Hepatic stellate cell (primary cell): ENCODE data around the gene IZUMO1.
"Not testable (repeated sequence)": the region's sequence is repeated elsewhere in the genome, so short reads cannot be mapped to it uniquely, and the experiment has no call there.

Experiments used
- DNase-seq: peaks from one replicate; pipeline ENCODE4 v3.0.0; 2011; ENCODE audit warnings: low spot score

Gene IZUMO1

DNA sequence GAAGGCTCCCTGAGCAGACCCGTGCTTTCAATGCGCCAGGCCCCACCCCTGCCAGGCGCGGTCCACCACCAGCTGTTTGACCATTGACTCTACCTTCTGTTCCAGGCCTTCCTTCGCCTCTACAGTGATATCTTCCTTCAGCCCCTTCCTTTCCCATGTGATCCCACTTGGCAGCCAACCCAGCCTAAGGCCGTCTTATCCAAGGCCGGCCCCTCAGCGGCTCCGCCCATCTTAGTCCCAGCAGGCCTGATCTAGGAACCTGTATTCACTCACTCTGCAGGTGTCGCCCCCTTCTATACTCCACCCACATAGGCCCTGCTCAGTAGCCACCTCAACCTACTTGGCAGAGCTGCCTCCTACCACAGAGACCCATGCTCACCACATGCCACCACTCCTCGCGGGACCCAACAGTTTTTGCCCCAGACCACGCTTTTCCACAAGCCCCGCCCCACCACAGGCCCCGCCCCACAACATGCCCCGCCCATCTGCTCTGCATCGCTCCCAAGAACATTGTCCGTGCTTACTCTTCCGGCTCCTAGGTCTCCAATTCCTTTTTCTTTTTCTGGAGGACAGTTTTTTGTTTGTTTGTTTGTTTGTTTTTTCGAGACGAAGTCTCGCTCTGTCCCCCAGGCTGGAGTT lies 9.2 kb downstream of the IZUMO1 start:
- no peak for DNase-seq

DNA sequence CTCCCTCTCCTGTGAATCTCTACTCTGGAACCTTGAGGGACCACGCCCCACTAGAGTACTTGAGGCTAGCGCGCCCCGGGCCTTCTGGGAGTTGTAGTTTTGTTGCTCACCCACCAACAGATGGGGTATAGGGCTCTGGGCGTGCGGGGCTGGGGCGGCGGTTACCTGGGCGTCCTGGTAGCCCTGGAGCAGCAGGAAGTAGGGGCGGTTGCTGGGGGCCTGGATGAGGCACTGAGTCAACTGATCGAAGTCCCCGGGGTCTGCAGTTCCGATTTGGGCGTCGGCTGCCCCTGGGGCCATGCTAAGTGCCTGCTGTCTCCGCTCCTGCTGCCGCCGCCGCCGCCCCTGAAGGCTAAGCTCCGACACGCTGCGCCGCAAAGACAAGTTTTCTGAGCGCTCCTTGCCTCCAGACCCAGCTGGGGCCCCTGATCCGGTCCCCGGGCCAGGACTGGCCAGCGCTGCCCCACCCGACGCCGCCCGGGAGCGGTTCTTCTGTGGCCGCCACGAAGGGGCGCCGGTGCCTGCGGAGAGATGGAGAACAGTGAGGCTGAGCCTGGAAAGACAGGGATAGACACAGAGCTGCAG lies 11.6 kb downstream of the IZUMO1 start:
- no peak for DNase-seq

DNA sequence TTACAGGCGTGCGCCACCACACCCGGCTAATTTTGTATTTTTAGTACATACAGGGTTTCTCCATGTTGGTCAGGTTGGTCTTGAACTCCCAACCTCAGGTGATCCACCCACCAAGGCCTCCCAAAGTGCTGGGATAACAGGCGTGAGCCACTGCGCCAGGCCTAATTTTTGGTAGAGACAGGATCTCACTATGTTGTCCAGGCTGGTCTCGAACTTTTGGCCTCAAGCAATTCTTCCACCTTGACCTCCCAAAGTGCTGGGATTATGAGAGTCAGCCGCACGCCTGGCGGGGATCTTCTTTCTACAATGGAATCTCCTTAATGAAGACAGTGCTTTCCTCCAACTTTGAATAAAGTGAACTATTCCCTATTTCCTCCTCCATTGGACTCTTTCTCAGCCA lies 12.1 kb downstream of the IZUMO1 start:
- DNase-seq = no peak

DNA sequence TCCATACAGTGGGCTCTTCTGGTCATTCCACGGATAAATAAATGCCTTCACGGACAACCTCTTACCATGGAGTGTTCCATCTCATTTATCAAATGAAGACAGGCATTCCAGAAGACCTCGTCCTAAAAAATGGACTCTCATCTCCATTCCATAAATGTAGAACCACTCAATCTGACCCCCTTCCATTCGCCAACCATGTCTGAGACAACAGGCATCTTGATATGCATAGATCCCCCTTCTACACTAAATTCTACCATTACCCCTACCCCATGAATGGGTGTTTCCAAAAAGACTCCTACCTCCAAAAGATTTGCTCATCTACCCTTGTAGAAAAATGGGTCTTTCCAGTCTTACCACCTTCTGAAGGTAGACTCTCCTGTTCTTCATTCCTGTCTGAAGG lies 15.3 kb downstream of the IZUMO1 start:
- DNase-seq = no peak

DNA sequence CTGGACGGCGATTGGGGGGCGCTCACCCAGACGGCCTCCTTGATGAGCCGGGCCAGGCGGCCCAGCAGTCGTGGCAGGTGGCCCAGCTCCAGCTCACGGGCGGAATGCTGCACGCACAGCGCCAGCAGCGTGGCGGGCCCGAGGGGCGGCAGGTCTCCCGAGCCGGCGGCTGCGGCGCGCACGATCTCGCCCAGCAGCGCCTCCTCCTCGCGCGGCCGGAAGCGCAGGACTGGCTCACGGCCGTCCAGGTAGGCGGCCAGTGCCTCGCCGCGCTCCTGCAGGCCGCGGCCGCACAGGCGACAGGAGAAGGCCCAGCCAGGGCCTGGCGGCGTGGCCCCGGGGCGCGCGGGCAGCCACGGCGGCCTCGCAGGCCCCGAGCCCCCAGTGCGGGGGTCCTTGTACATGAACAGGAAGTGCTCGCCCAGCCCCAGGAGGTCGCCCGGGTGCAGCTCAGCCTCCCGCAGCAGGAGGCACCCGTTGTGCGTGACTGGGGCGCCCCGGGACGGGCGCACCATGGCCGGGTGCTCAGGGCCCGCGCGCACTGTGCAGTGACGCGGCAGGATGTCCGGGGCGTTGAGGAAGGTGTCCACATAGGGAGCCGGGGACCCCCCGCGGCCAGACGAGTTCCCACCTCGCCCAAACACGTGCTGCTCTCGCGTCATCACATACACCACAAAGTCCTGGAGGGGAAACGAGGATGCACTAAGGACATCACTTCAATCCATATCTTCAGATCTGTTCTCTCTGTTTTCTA lies 17.6 kb downstream of the IZUMO1 start:
- DNase-seq = no peak

DNA sequence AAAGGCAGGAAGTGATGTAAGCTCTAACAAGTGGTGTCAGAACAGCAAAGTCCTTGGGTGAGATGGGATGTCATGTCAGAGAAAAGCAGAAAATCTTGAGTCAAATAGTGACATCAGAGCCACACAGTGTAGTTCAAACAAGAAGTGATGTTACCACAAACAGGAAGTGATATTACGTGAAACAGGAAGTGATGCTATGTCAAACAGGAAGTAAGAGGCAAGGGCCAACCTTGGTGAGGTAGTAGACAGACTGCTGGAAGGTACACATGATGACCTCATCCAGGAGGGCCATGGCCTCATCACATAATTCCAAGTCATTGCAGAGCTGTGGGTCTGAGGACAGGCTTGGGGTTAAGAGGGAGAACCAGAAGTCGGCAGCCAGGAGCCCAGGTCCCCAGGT lies 20.2 kb downstream of the IZUMO1 start:
- no peak for DNase-seq

DNA sequence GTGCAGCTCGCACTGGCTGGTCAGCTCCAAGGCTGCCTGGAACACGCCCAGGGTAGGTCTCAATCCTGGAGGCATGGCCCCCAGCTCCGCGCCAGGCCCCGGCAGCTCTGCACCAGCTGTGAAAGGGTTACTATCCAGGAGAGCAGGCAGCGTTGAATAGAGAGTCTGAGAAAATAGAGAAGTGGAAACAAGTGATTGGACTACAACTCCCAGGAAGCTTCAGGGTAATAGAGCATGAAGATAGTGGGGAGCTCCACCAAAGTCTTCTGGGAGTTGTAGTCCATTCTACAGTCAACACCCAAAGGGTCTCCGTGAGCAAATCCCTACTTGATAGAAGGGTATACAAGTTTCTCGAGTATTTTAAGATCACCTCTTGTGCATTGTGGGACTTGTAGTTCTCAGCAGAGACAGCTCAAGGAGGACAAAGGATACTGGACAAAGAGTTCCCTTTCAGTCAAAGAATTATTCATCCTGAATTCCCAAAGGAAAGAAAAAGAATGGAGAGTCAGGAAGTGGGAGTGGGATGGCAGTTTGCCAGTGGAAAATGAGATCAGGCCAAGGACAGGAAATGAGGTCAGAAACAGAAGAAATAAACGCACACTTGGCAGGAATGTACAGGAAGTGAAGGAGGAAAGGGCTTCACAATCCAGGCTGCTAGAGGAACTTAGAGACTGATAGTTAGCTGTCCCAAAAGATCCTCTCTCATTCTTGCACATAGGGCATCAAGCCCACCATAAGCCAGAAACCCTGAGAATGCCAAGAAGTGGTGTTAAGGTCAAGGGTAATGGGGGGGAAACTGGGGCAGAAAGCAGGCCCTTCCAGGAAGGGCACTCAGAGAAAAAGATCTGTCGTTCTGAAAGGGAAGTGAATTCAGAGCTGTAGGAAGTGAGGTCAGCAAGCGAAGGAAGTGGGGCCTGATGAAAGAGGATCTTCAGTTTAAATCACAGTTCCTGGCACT lies 21.6 kb downstream of the IZUMO1 start:
- peak; percentile 91 for DNase-seq

DNA sequence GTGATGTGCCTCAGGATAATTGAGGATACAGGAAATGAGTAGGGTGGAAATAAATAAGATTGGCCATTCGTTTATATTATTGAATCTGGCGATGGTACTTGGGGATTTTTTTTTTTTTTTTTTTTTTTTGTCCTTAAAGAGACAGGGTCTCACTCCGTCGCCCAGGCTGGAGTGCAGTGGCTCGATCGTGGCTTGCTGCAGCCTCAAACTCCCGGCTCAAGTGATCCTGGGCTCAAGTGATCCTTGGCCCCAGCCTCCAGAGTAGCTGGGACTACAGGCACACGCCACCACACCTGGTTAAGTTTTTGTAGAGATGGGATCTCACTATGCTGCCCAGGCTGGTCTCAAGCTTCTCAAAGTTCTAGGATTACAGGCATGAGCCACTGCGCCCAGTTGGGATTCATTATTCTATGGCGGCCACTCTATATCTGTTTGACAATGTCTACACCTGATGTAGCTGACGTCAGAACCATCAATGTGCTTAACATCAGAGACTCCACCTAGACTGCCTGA lies 24.5 kb downstream of the IZUMO1 start:
- no peak for DNase-seq

DNA sequence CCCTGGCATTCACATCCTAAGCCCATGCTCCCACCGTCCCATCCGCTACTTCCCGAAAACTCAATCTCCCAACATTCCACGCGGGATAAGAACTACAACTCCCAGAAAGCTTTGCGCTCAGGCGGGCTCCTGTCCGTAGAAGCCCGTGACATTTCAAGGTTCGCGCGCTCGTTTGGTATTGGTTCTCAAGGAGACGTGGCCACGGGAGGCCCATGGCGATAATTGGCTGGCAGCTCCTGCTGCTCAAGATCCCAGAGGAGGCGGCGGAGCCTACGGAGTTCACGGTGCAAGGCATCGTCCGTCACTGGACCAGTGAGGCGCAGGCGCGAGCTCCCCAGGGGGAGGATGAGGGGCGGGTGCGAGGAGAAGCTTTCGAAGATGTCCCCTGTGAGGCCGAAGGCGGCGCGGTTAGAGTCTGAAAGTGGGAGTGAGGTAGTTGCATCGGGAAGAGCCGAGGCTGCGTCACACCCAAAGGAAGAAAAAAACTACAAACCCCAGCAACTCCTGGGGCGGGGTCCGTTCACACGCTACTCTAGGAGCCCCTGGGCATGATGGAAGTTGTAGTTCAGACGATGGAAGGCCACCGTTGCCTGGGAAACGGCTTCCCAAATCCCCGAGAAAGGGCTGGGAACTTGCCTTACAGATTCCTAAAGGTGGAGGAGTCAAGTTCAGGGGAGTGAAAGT lies 26.0 kb downstream of the IZUMO1 start:
- peak; percentile 100 for DNase-seq

DNA sequence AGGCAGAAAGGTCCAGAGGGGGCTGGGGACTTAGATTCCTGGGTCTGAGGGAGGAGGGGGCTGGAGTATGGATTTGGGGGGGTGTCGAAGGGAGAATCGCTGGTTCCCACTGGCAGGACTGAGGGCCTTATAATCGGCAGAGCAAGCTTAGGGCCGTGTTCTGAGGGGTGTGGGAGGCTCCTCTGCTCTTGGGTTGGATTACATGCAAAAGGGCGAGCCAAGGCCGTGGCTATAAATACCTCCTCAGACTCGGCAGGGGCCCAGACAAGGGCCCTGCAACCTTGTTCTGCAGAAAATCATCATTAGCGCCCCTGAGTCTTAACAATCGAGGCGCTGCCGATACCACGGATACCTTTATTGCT lies 26.5 kb downstream of the IZUMO1 start:
- DNase-seq = no peak

DNA sequence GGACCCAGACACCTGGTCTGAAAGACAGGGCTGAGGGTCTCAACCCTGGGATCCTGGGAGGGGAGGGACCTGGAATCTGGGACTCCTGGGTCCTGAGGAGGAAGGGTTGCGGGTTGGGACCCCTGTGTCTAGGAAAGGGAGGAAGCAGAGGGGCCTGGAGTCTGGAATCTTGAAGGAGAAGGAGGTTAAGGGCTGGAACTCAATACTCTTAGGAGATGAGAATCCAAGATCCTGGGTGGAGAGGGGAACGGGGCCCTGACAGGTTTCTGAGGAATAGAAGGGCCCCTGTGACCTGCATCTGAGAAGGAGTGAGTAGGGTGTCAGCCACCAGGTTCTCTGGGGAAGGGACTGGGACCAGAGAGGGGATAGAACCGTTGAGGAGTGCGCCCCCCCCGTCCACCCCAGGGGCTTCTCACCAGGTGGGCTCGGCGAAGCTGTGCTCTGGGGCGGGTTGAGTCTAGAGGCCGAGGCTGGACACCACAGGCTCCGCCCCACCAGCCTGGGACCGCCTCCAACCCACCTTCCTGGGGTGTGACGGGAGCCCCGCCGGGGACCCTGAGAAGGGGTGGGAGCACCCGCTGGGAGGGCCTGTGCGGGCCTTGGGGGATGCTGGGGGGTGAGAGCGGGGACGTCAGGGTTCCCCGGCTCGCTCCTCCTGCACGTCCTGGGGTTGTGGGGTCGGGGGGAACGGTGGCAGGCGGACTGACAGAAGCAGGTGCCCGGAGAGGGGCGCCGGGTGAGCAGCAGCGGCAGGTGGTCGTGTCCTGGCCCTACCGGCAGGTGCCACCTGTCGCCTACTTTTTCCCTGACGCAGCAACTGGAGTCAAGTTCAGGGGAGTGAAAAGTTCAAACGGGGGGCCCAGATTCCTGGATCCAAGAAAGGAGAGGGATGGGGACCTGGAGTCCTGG lies 27.2 kb downstream of the IZUMO1 start, which contains the start of gene MAMSTR:
MAMSTR (minus strand) TSS at position 463 of the 909 bp plus-strand sequence. CDS start 694 bp downstream, outside the sequence.
- no peak for DNase-seq

DNA sequence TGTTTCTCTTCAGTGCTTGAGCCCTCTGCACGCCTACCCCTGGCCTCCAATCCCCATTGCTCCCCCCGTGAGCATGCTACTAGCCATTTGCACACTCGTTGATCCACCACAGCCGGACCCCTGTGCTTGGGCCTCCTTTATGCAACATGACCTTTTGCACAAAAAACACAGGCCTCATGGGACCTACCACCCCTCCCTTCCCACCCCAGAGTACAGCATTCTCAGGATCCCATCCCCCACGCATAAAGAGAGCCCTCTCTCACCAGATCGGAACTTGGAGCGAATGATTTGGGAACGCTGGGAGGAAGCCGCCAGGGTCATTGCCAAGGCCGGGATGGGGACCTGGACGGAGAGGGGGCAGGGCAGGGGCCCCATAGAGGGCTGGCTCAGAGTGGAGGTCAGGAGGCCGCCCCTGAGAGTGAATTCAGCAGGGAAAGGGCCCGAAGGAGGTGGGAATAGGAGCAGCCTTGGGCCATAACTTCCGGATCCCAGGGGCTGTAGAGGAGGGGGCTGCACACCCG lies 27.9 kb downstream of the IZUMO1 start:
- no peak for DNase-seq

DNA sequence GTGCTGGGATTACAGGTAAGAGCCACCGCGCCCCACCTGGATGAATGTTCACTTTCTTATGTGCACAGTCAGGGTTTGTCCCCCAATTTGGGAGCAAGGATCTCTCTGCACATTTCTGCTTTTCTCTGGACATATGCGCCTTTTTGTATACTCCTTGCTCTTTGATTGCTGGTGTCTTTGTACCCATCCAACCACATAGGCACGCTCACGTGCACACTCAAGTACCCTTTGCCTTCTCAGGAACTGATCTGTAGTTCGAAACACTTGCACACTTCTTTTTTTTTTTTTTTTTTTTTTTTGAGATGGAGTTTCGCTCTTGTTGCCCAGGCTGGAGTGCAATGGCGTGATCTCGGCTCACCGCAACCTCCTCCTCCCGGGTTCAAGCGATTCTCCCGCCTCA lies 28.6 kb downstream of the IZUMO1 start:
- DNase-seq = not testable (repeated sequence)

DNA sequence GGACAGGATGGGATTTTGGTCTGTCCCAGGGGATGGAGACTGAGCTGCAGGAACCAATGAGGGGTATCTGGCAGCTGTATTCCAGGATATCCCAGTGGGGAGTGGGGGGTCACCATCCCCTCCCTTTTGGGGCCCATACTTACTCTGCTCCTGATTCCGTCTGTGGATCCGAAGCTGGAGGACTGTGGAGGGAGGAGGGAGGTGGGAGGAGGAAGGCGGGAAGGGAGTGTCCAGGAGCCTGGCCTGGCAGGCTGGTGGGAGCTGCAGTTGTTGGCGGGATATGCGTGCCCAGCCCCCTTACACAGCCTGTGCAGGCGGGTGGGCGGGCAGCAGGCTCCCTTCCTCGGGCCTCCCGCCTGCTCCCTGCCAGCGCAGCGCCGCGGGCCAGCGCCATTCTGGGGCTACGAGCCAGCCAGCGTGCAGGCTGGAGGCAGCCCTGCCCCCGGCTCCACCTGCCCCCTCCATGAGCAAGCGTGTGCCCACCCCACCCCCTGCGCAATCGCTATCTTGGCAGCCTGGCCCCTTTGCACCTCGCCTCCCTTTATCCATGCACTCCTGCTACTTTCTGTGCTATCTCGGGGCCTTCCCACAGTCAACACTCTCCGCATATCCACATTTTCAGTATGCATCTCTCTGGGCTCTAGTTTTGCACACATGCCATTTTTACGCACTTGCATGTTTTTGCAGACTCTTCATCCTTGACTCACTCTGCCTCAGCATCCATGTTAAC lies 30.0 kb downstream of the IZUMO1 start:
- no peak for DNase-seq

DNA sequence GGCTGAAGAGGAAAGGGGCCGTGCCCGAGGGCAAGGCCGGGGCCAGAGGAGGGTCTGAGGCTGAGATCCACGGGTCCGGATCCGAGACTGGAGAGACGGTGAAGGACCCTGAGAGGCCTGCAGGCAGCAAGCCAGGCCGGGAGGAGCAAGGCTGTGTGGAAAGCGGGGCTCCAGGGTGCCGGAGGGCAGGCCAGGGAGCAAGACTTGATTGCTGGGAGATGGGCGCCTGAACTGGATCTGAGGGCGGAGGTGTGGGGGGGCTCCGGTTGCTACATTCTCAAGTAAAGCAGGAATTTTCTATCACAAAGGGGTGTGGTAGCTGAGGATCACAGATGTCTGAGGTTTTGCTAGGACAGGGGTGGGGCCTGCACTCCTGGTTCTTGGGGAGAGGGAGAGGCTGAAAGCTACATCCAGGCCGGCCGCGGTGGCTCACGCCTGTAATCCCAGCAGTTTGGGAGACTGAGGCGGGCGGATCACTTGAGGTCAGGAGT lies 31.0 kb downstream of the IZUMO1 start:
- DNase-seq = no peak

DNA sequence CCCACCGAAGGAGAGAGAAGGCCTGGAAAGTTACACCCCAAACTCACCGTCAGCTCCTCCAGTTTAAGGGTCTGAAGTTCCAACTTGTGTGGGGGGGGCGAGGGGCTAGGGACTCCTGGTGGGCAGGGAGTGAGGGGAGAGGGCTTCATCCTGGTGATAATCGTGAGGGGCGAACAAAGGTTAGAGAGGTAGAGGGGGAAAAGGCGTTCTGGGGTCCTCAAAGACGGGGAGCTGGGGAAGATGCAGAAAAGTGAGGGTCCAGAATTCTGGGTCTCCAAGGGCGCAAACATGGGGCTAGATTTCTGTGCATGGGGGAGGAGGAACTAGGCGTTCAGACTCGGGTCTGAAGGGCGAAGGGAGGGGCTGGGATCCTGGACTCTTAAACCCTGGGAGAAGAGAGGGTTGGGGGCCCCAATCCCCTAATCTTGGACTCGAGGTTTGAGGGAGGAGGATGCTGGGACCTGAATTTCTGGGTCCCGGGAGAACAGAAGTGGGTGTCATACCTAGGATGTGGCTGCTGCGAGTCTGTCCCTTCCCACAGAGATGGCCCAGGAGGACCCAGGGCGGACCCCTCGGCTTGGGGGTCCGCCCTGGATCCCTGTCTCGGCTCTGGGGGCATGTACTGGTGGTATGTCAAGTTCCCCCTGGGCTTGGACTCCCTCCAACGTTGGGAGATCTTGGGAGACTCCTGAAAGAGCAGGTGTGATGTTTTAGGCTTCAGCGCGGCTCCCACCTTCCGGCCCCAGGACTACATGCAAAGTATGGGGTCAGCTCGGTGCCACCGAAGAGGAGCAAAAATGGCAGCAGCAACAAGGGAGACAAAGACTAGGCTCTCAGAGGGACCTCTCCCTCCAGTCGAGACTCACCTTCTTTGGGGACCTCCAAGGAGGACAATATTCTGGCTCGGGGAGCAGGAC lies 31.7 kb downstream of the IZUMO1 start:
- DNase-seq = no peak

DNA sequence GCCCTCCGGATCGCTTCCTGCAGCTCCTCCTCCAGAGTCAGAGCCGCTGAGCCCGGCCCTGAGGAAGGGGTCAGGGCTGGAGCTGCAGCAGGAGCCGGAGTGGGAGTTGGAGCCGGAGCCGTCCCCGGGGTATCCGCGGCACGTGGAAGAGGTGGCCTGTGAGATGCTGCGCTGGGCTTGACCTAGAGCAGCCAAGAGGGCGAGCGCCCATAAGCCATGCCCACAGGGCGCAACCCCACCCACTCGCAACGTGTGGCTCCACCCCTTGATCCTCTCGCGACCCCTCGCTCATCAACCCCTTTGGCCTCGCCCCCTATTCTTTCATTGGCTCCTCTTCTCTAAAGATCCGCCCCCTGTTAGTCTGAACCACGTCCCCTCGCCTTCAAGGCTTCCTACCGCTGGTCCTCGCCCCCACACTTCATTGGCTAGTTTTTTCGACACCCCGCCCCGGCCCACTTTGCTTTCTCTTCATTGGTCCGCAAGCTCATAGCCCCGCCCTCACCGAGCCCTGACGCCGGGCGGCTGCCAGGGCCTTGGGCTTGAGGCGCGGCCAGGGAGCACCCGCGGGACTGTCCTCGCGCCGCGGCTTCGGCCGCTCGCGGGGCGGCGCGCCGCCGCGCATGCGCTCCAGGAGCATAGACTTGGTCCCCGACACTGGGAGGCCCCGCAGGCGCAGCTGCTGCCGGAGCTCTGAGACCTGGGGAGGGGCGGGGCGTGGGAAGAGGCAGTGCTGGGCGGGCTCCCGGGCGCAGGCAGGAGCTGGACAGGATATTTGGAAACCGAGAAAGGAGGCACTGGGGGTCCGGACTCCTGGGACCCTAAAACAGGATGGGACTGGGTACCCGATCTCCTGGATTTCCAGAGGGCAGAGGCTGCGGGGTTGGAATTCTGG lies 32.6 kb downstream of the IZUMO1 start:
- peak; percentile 100 for DNase-seq
